IPS-18c (cell line): ENCODE results near the gene COPB2.
"Not testable (repeated sequence)": the region's sequence is repeated elsewhere in the genome, so short reads cannot be mapped to it uniquely, and the experiment has no call there.

Experiments used
- H3K4me3 ChIP-seq: 2 replicates; pipeline ENCODE4 v1.7.0; 2013; ENCODE audit warnings: low read depth, mild to moderate bottlenecking, low read length, moderate library complexity; ENCODE audit not compliant: insufficient read depth
- H3K9me3 ChIP-seq: one replicate; pipeline ENCODE4 v1.6.1; 2013; ENCODE audit warnings: mild to moderate bottlenecking, low read length, moderate library complexity; ENCODE audit not compliant: control insufficient read depth, insufficient read depth

The COPB2 gene

GRCh38 chr3:139388821-139389551, 461 bp downstream of the COPB2 start:
- Histone ChIP-seq H3K4me3 (peak overlapping the region; percentile 93), H3K9me3 (no peaks in the 10 kb centered on the region)

GRCh38 chr3:139388077-139388476, 1.4 kb downstream of the COPB2 start:
- no peak overlapping the region; the same call in 1 of the 2 replicates for H3K4me3 ChIP-seq
- no peaks in the 10 kb centered on the region for H3K9me3 ChIP-seq

GRCh38 chr3:139382291-139382690, 7.2 kb downstream of the COPB2 start:
- H3K9me3 ChIP-seq, result not testable (repeated sequence)

GRCh38 chr3:139380575-139380974, 8.9 kb downstream of the COPB2 start:
- Histone ChIP-seq H3K9me3 (no peaks in the 10 kb centered on the region), H3K4me3 (no peak overlapping the region)

More at GRCh38 chr3:139382291-139382690, 7.2 kb downstream of the COPB2 start:
- H3K4me3 ChIP-seq, result not testable (repeated sequence)

GRCh38 chr3:139378587-139379241, 10.7 kb downstream of the COPB2 start:
- no peak overlapping the region for H3K4me3 ChIP-seq
- H3K9me3 ChIP-seq, result no peaks in the 10 kb centered on the region

- no peak overlapping the region for H3K4me3 ChIP-seq
- H3K9me3 ChIP-seq, result no peaks in the 10 kb centered on the region
Measured at GRCh38 chr3:139377378-139377777, 12.1 kb downstream of the COPB2 start.

GRCh38 chr3:139374099-139374498, 15.3 kb downstream of the COPB2 start:
- no peak overlapping the region for H3K4me3 ChIP-seq
- no peaks in the 10 kb centered on the region for H3K9me3 ChIP-seq

GRCh38 chr3:139364549-139364948, 24.9 kb downstream of the COPB2 start:
- Histone ChIP-seq H3K9me3 (no peaks in the 10 kb centered on the region), H3K4me3 (no peak overlapping the region)

GRCh38 chr3:139361276-139361675, 28.2 kb downstream of the COPB2 start:
- Histone ChIP-seq H3K9me3 (no peaks in the 10 kb centered on the region), H3K4me3 (no peak overlapping the region)

GRCh38 chr3:139358841-139359562, 30.4 kb downstream of the COPB2 start:
- no peaks in the 10 kb centered on the region for H3K9me3 ChIP-seq
- no peak overlapping the region for H3K4me3 ChIP-seq

GRCh38 chr3:139357899-139358298, 31.5 kb downstream of the COPB2 start:
- H3K4me3 ChIP-seq, result no peak overlapping the region
- no peaks in the 10 kb centered on the region for H3K9me3 ChIP-seq

GRCh38 chr3:139355891-139356290, 33.6 kb downstream of the COPB2 start:
- H3K9me3 ChIP-seq, result no peaks in the 10 kb centered on the region
- no peak overlapping the region for H3K4me3 ChIP-seq

- H3K9me3 ChIP-seq, result no peaks in the 10 kb centered on the region
Measured at GRCh38 chr3:139355476-139355875, 34.0 kb downstream of the COPB2 start.

GRCh38 chr3:139354661-139355060, 34.8 kb downstream of the COPB2 start:
- no peaks in the 10 kb centered on the region for H3K9me3 ChIP-seq
- no peak overlapping the region for H3K4me3 ChIP-seq

More at GRCh38 chr3:139355476-139355875, 34.0 kb downstream of the COPB2 start:
- no peak overlapping the region for H3K4me3 ChIP-seq

GRCh38 chr3:139353920-139354556, 35.4 kb downstream of the COPB2 start:
- Histone ChIP-seq H3K9me3 (no peaks in the 10 kb centered on the region), H3K4me3 (no peak overlapping the region)

- Histone ChIP-seq H3K4me3 (no peak overlapping the region), H3K9me3 (no peaks in the 10 kb centered on the region)
Measured at GRCh38 chr3:139346771-139347170, 42.7 kb downstream of the COPB2 start.
